Stimulated activated CD4-positive, alpha-beta T cell treated with anti-CD3 and anti-CD28 coated beads, TNF-alpha, amount 100 ng/mL, for 24 hours (primary cell): Measurements from ENCODE around the gene CTAGE1.
"Not testable (repeated sequence)": the region's sequence is repeated elsewhere in the genome, so short reads cannot be mapped to it uniquely, and the experiment has no call there.

Source experiments
- DNase-seq, 3 experiments: peaks; one replicate each; pipeline ENCODE4 v3.0.0-alpha.2; 2020; ENCODE audit warnings: low read depth in 3 of 3

The CTAGE1 gene

GRCh38 chr18:22417496-22418188, at the start of gene CTAGE1:
Gene CTAGE1, minus strand, starts transcription at chr18:22417915. Its CDS starts 104 bp downstream, at chr18:22417811.
- no peak for DNase-seq

GRCh38 chr18:22466608-22467395, 49.1 kb upstream of the CTAGE1 start:
- no peak for DNase-seq

GRCh38 chr18:22465859-22466457, 48.2 kb upstream of the CTAGE1 start:
- no peak for DNase-seq

GRCh38 chr18:22463076-22463475, 45.4 kb upstream of the CTAGE1 start:
- no peak for DNase-seq

- no peak for DNase-seq
Measured at GRCh38 chr18:22459491-22459890, 41.8 kb upstream of the CTAGE1 start.

GRCh38 chr18:22457524-22457923, 39.8 kb upstream of the CTAGE1 start:
- no peak for DNase-seq

GRCh38 chr18:22456547-22456946, 38.8 kb upstream of the CTAGE1 start:
- DNase-seq, result no peak

- no peak for DNase-seq
Measured at GRCh38 chr18:22456116-22456480, 38.4 kb upstream of the CTAGE1 start.

- DNase-seq, result no peak
Measured at GRCh38 chr18:22455425-22456115, 37.9 kb upstream of the CTAGE1 start.

- DNase-seq, result no peak
Measured at GRCh38 chr18:22453315-22453714, 35.6 kb upstream of the CTAGE1 start.

- no peak for DNase-seq
Measured at GRCh38 chr18:22452226-22452668, 34.5 kb upstream of the CTAGE1 start.

- no peak for DNase-seq
Measured at GRCh38 chr18:22451796-22452195, 34.1 kb upstream of the CTAGE1 start.

GRCh38 chr18:22450766-22451165, 33.1 kb upstream of the CTAGE1 start:
- DNase-seq, result not testable (repeated sequence)

GRCh38 chr18:22450318-22450717, 32.6 kb upstream of the CTAGE1 start:
- DNase-seq, result not testable (repeated sequence)

- DNase-seq, result not testable (repeated sequence)
Measured at GRCh38 chr18:22449753-22450152, 32.0 kb upstream of the CTAGE1 start.

GRCh38 chr18:22448238-22448637, 30.5 kb upstream of the CTAGE1 start:
- DNase-seq, result no peak

- no peak for DNase-seq
Measured at GRCh38 chr18:22447792-22448191, 30.1 kb upstream of the CTAGE1 start.

- no peak for DNase-seq
Measured at GRCh38 chr18:22446911-22447310, 29.2 kb upstream of the CTAGE1 start.

- DNase-seq, result no peak
Measured at GRCh38 chr18:22446325-22446724, 28.6 kb upstream of the CTAGE1 start.

GRCh38 chr18:22441638-22442037, 23.9 kb upstream of the CTAGE1 start:
- no peak for DNase-seq

- DNase-seq, result no peak
Measured at GRCh38 chr18:22439447-22439846, 21.7 kb upstream of the CTAGE1 start.

GRCh38 chr18:22436136-22436535, 18.4 kb upstream of the CTAGE1 start:
- DNase-seq, result no peak
